Erythroblast (primary cell): ENCODE results near the gene DAB1.

ENCODE experiments used
- DNase-seq, 2 experiments: peaks; one replicate each; lab custom pipeline; 2025; lab: John Stamatoyannopoulos, UW
- GATA1 ChIP-seq: IDR thresholded peaks from 2 replicates; pipeline ENCODE4 v1.6.1; 2011; ENCODE audit warnings: low read depth, mild to moderate bottlenecking, control low read depth, low read length, moderate library complexity
- POLR2A ChIP-seq: IDR thresholded peaks from 2 replicates; pipeline ENCODE4 v1.6.1; 2011; ENCODE audit warnings: mild to moderate bottlenecking, low read length

DAB1 gene

DNA sequence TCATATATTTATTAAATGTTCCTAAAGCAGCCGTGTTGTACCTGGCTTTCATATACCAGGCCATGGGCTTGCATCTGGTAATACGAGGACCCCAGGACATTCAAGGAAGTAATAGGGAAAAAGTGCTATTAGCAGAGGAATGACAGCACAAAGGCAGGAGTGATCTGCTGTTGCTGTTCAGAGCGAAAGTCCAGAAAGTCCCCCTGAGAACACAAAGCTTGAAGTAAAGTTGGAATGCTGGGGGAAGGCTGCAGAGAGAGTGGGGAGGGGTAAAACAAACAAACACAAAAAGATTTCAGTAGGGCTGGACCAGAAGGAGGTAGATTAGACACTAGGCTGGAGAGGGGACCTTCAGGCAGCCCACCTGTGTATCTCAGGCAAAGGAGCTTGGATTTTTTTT lies 363.4 kb downstream of the DAB1 start:
- TF ChIP-seq GATA1: no peak
- no peak for TF ChIP-seq POLR2A

GRCh38 chr1:57058652-57059501 lies 365.0 kb downstream of the DAB1 start:
- TF ChIP-seq GATA1: no peak
- no peak for TF ChIP-seq POLR2A
- DNase-seq: no peak

More for the DNA sequence above, 363.4 kb downstream of the DAB1 start:
- no peak for DNase-seq

GRCh38 chr1:57048856-57049255 lies 375.0 kb downstream of the DAB1 start:
- no peak for DNase-seq
- TF ChIP-seq POLR2A (no peak), GATA1 (no peak)

DNA sequence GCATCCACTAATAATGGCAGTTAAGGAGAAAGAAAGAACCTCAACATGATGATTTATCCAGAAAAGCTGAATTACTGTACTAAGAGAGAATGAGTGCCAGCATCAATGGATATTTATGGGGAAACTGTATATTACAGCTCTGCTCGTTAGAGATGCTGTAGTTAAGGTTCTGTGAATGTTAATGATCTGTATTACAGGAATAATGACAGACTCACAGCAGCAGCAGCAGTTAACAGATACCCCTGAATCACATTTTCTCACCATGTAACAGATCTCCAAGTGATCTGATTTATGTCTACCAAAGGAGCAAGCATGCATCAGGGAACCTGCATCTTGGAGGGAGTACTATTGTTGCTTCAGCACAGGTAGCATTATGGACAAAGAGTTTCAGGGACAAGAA lies 377.4 kb downstream of the DAB1 start:
- no peak for DNase-seq
- no peak for TF ChIP-seq POLR2A
- TF ChIP-seq GATA1: no peak

DNA sequence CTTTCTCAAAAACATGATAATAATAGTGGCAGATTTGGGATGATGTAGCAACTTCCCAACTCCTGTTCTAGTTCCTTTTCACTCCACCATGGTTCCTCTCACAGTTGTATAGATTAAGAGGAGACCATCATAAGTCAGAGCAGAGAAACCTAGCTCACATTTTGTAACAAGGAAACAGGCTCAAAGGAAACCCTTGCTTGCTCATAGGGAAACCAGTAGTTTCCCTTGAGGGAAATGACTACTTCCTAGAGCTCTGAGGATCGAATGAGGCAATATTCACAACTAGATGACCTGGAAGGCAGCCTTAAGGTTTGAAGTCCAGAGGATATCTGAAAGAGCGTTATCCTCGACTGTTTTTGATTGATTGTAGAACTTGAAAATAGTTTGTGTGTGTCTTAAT lies 382.0 kb downstream of the DAB1 start:
- no peak for DNase-seq
- TF ChIP-seq GATA1 (no peak), POLR2A (no peak)

DNA sequence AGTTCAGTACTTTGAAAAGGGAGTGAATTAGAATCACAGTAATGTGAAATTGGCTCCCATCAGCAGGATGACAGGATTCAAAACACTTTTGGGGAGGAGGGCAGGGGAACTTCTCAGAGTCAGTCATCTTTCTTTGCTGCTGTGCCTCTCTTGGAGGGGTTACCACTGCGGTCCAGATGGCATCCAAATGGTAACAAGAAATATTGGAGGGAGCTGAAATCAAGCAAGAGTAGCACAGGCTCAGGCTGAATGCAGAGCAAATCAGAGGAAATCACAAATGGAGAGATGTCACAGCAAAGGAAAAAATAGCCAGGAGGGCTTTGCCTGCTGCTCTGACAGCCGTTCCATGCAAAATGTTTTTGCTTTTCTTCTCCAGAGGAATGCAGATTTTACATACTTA lies 383.0 kb downstream of the DAB1 start:
- no peak for DNase-seq
- TF ChIP-seq POLR2A (no peak), GATA1 (no peak)

GRCh38 chr1:57036641-57037579 lies 386.9 kb downstream of the DAB1 start:
- no peak for DNase-seq
- TF ChIP-seq GATA1 (no peak), POLR2A (no peak)

DNA sequence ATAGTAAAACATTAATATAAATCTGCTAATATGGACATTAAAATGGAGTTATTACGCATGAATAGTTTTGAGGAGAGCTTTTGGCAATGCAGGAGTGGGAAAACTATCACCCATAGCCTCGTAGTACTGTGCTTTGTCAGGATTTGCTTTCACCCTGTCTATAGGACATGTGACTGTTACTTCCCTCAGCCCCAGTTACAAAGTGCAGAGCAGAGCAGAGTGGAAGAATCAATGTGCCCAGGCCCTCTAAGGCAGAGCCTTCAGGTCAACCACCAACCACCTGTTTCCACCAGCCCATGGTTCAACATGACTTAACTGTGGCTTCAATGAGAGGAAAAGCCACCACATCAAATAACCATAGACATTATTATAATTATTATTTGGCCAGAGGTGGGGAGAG lies 389.1 kb downstream of the DAB1 start:
- TF ChIP-seq POLR2A (no peak), GATA1 (no peak)
- DNase-seq: no peak

DNA sequence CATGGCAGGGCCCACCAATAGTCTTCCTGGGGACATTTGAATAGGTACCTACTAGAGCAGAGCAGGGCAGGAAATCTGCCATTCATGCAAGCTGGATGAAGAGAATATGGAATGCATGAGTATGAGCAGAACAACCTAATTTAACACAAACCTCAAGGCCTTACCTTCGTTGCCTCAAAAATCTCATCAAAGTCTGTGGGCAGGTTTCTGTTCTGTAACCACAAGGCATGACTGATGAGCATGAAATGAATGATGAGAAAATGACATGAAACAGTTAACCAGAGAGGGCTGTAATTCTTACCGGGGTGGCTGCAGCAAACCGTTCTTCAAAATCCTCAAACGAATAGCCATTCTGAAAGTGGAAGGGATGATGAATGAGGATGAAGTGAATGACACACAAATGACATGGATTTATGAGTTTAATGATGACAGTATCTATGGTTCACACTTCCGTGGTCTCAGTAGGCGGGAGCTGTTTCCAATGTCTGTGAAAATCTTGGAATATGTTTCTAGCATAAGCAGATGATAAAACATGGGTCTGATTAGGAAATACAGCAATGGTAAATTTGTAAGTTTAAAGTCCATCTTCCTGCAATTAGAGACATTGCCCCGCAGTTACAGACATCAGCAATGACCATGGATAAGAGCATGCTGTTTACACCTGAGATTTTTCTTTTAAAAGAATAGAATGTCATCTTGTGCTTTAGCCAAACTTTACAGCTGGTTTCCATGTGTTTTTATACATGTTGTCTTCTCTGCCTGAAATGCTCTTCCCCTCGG lies 390.4 kb downstream of the DAB1 start:
- no peak for DNase-seq
- TF ChIP-seq POLR2A (no peak), GATA1 (no peak)

DNA sequence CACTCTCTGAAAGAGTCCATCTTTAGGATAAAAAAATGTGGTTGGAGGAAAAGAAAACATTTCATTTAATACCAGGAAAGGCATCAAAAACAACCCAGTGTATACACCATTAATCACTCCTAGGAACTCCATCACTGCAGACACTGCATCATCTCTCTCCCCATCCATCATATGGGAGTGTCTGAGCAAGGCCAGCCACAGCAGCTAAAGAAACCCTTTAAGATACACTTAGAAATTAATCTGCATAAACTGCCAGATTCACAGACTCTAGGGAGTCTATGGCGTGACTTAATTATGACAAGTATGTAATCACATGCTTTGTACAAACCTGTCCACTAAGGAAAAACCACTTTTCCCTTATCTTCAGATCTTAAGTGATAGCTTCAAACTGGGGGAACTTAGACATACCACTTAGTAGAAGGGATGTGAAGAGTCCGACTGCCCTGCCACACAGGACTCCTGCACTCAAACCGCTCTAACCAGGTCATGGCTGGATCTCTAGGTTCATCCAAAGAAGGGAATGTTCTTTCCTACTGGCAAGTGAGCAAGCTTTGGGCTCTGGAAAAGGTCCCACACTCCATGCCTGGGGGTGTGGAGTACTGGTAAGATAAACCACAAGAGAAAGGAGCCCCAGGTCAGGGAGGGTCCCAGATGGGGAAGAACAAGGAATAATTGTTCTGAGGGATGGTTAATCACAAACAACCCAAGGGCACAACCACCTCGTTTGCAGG lies 397.1 kb downstream of the DAB1 start:
- DNase-seq: no peak
- no peak for TF ChIP-seq GATA1
- no peak for TF ChIP-seq POLR2A

GRCh38 chr1:57024855-57025254 lies 399.0 kb downstream of the DAB1 start:
- no peak for DNase-seq
- TF ChIP-seq GATA1 (no peak), POLR2A (no peak)

- TF ChIP-seq POLR2A (no peak), GATA1 (no peak)
- no peak for DNase-seq
Observed at GRCh38 chr1:57024428-57024827, 399.4 kb downstream of the DAB1 start.

DNA sequence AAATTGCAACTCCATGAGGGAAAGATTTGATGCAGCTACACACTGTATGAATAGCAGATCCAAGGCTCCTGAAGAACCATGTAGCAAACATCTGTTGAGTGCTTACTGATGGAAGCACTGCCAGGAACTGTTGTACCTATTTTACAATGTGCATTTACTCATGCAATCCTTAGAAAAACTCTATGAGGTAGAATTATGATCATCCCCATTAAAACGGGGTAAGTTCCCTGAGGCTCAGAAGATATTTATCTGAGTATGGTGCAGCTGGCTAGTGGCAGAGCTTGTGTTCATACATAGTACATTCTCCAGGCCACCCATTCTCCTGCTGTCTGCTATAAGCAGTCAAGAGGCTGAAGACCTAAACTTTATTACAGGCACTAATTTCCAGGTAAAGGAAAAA lies 403.6 kb downstream of the DAB1 start:
- TF ChIP-seq POLR2A: no peak
- no peak for TF ChIP-seq GATA1
- DNase-seq: no peak
